Adrenal gland (tissue), 12 donors: Measurements from ENCODE around the gene ARPC4. TPM values are rescaled to one million over a fixed set of nuclear protein-coding genes. Genes with fewer than 3 reads are reported as not detected.
A peak's percentile ranks its signal among the peaks of the same experiment; 100 is the strongest.

Experiments
- DNase-seq, 7 donors: peaks; one replicate each; pipeline ENCODE4 v3.0.0-alpha.2; 2019 to 2020
- H3K27ac ChIP-seq, 5 donors: fragments of 200-600 bp; sonication (generic) in 4 of 5; 1 replicate in 3 of 5; 2 replicates in 2 of 5; pipeline versions ENCODE4 v1.5.1 to v1.8.0; 2016 to 2020; ENCODE audit warnings: mild to moderate bottlenecking in 1 of 5
- H3K27me3 ChIP-seq: fragments of 200-600 bp; 2 replicates; pipeline ENCODE4 v1.8.0; 2021
- H3K36me3 ChIP-seq, 2 donors: fragments of 200-600 bp; replicated peaks in 1 of 2; 1 replicate in 1 of 2; 2 replicates in 1 of 2; pipeline versions ENCODE4 v1.5.1 to v1.8.0; 2018 to 2022
- H3K4me1 ChIP-seq, 2 donors: fragments of 200-600 bp; replicated peaks in 1 of 2; 1 replicate in 1 of 2; 2 replicates in 1 of 2; pipeline versions ENCODE4 v1.5.1 to v1.8.0; 2018 to 2021
- H3K4me3 ChIP-seq, 4 donors: fragments of 200-600 bp; sonication (generic) in 3 of 4; one replicate each; pipeline ENCODE4 v1.5.1; 2016 to 2018
- H3K9me3 ChIP-seq, 3 donors: fragments of 200-600 bp; sonication (generic) in 1 of 3; replicated peaks in 1 of 3; 1 replicate in 2 of 3; 2 replicates in 1 of 3; pipeline versions ENCODE4 v1.5.1 to v1.8.0; 2016 to 2021
- POLR2A ChIP-seq, 2 donors: fragments of 450-650 bp; IDR thresholded peaks; one replicate each; pipeline ENCODE4 v1.6.1; 2017; ENCODE audit warnings: antibody characterized with exemption in 2 of 2, mild to moderate bottlenecking in 2 of 2, moderate library complexity in 1 of 2
- WGBS, 4 donors: extraction: QIAGEN DNeasy Blood & Tissue Kit in 2 of 4; methylation state at CpG; one replicate each; pipeline versions ENCODE4 v1.1.5 to v1.1.7; 2013 to 2017; 5-methylcytosine and 5-hydroxymethylcytosine counted together
- intact Hi-C, 2 donors: fragments of 100-400 bp; cut with DNase I; formaldehyde crosslinking; loops; one replicate each; pipeline versions ENCODE4 v1.14.1 to v1.15.0; 2022 to 2023
- polyA plus RNA-seq, 3 donors: library from polyadenylated mRNA; stranded (reverse); fragments of 200-250 nt in 2 of 3; fragments of 350-450 nt in 1 of 3; fragmentation: Illumina TruSeq in 1 of 3; extraction: RNeasy Lipid Tissue Mini Kit (QIAGEN cat#74804) in 1 of 3; gene quantifications; one replicate each; pipeline ENCODE4 v1.2.3, GENCODE V29; 2013 to 2014
- total RNA-seq, 9 donors: library from RNA; depleted of rRNA in 4 of 9; stranded (reverse); fragments of >200 nt in 4 of 9; fragments of 120-200 nt in 1 of 9; fragmentation: NEBNext Ultra II Directional in 1 of 9; extraction: Animal tissue kit (Norgen Biotek cat#: 25700) in 1 of 9; gene quantifications; one replicate each; pipeline versions ENCODE4 v1.1.0 to v1.2.4, GENCODE V29; 2013 to 2023
- TF ChIP-seq, protein P1 (sequence below), 6 experiments: fragments of 450-650 bp in 4 of 6; fragments of 200-600 bp in 2 of 6; sonication (generic) in 1 of 6; IDR thresholded peaks; 1 replicate in 5 of 6; 2 replicates in 1 of 6; pipeline versions ENCODE4 v1.5.1 to v1.8.0; 2016 to 2021; ENCODE audit warnings: antibody characterized with exemption in 6 of 6, mild to moderate bottlenecking in 2 of 6, moderate library complexity in 1 of 6
- donor health status: healthy with polysubstance abuse.
- donor health status: Bipolar disorder and iron deficiency.
- donor health status: DM: yes; HTN: yes; CAD: no.
- donor health status: DM: no; HTN: no; CAD: no.
- donor health status: DM: no; HTN: no; CAD: no.
- donor health status: DM: yes; HTN: yes; CAD: no.

The ARPC4 gene
- total and polyA plus RNA-seq, 12 donors: 75.8 to 249 (median 176) TPM

DNA sequence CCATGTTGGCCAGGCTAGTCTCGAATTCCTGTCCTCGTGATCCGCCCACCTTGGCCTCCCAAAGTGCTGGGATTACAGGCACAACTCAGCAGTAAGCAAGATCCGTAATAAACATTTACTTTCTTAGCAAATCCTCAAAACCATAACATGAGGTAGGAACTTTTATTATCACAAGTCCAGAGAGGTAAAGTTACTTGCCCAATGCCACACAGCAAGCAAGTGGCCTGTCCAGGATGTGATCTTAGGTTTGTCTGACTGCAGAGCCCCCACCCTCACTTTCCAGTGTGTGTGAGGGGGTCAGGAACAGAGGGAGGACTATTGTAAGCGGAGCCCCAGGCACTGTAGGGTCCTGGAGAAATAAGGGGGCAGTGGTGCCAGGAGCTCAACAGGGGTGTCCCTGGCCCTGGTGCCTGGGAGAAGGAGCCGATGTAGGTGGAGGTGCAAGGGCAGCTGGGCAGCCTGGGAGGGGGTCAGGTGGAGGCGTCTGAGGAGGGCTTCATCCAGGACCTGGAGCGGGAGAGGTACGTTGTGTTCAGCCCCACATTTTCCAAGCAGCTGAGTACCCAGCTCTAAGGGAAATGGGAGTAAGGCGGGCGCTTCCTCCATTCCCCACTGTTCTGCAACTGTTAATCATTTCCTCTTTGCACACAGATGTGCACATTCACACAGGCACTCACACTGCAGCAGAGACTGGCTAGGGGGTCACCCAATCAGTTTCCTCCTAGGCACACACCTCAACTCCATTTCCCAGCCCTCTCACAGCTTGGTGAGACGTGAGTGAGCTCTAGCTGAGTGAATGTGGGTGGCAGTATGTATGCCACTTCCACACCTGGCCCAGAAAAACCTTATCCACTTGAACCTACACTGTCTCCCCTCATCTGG, 45.1 kb downstream of the ARPC4 start:
- WGBS, 4 donors: 85 to 91% (median 85%) methylated on average over 12 of the region's 12 CpGs
- Histone ChIP-seq H3K4me1 (peaks cover 3 to 4% of the 10 kb centered on the region in 2 donors), H3K9me3 (no peaks in the 10 kb centered on the region), H3K4me3 (no peak overlapping the region), H3K27me3 (no peaks in the 10 kb centered on the region), H3K27ac (peak overlapping the region in 1 of 5 donors; percentile 24), H3K36me3 (peaks cover 0 to 38% of the 10 kb centered on the region in 2 donors)
- TF ChIP-seq, protein P1, sequence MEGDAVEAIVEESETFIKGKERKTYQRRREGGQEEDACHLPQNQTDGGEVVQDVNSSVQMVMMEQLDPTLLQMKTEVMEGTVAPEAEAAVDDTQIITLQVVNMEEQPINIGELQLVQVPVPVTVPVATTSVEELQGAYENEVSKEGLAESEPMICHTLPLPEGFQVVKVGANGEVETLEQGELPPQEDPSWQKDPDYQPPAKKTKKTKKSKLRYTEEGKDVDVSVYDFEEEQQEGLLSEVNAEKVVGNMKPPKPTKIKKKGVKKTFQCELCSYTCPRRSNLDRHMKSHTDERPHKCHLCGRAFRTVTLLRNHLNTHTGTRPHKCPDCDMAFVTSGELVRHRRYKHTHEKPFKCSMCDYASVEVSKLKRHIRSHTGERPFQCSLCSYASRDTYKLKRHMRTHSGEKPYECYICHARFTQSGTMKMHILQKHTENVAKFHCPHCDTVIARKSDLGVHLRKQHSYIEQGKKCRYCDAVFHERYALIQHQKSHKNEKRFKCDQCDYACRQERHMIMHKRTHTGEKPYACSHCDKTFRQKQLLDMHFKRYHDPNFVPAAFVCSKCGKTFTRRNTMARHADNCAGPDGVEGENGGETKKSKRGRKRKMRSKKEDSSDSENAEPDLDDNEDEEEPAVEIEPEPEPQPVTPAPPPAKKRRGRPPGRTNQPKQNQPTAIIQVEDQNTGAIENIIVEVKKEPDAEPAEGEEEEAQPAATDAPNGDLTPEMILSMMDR (IDR thresholded peaks at IDR 0.05): no peak
- no peak for TF ChIP-seq POLR2A (IDR thresholded peaks at IDR 0.05)
- intact Hi-C loops: no loop called here
- no peak for DNase-seq

DNA sequence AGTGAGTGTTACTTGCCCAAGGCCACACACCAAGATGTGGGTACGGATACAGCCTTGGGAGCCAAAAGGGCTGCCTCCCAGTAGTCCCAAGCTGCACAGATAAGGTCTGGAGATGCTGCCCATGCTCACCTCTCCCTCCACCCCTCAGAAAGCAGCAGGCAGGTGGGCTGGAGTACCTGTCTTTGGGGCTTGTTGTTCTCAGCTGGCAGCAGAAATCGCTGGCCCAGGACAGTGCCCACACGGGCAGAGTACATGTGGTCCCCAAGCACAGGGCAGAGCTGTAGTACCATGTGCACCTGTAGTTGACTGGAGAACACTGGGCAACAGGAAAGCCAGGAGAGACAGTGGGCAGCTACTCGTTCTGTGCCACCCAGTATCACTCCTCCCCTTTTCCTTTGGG, 46.0 kb downstream of the ARPC4 start:
- intact Hi-C loops: no loop called here
- TF ChIP-seq, protein P1 (IDR thresholded peaks at IDR 0.05): no peak
- TF ChIP-seq POLR2A (IDR thresholded peaks at IDR 0.05): no peak
- Histone ChIP-seq H3K27me3 (no peaks in the 10 kb centered on the region), H3K4me1 (peaks cover 7 to 8% of the 10 kb centered on the region in 2 donors), H3K4me3 (no peak overlapping the region), H3K36me3 (peaks cover 0 to 32% of the 10 kb centered on the region in 2 donors), H3K27ac (no peak overlapping the region), H3K9me3 (no peaks in the 10 kb centered on the region)
- DNase-seq: no peak
- WGBS, 4 donors: 71 to 76% (median 73%) methylated on average over 2 to 4 of the region's 4 CpGs

DNA sequence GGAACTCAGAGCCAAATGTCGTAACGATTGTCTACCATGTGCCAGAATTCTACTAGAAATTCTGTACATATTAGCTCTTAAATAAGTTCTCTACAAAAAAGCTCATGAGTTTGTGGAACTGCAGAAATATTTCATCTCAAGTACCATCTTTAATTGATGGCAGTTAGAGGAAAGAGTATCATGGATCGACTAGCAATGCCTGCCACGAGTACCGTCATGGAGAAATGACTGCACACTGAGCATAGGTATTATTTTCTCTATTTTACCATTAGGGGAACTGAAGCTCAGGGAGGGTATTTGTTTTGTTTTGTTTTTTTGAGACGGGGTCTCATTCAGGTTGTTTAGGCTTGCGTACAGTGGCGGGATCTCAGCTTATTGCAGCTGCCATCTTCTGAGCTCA, 48.1 kb downstream of the ARPC4 start:
- intact Hi-C loops: loop anchor here (5.0 to 10.0 kb wide), 2 partner anchors 81 to 304 kb away; partner anchors contain the start of gene VHL (in 1 of the 2)
- Histone ChIP-seq H3K4me1 (peaks cover 7 to 8% of the 10 kb centered on the region in 2 donors), H3K27me3 (no peaks in the 10 kb centered on the region), H3K4me3 (no peak overlapping the region), H3K9me3 (no peaks in the 10 kb centered on the region), H3K36me3 (peaks cover 0 to 28% of the 10 kb centered on the region in 2 donors), H3K27ac (no peak overlapping the region)
- TF ChIP-seq, protein P1 (IDR thresholded peaks at IDR 0.05): no peak
- no peak for TF ChIP-seq POLR2A (IDR thresholded peaks at IDR 0.05)
- no peak for DNase-seq
- WGBS, 4 donors: 83 to 85% (median 84%) methylated on average over 8 of the region's 8 CpGs

DNA sequence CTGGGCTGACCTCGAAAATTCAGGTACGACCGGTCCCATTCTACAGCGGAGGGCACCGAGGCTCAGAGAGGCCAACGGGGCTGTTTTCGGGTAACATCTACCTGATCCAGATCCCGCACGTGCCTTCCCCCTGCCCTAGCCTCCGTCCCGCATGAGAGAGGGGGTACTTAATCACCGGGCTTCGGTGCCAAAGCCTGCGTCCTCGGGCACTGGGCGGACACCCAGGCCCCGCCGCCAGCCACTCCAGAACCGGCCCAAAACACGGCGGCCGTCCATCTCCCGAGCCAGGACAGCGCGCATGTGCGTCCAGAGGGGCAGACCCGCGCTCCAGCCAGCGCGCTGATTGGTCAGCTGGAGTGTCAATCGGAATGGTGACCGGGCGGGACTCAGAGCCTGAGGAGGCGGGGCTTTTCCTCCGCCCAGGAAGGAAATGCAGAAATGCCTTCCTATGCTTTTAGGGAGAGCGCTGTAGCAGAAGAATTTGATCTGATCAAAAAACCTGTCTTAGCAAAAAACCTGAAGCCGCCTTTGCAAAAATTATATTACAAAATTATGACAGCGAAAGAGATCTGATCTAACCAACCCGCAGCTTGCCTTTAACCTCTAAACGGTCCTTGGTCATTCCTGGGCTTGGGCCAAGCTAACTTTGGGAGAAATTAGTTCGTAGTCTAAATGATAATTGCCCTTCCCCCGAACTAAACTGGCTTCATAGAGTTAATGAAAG, 51.0 kb downstream of the ARPC4 start, which contains the start of gene RPUSD3:
TSS of gene RPUSD3 (minus strand) at position 294 of the 724 bp plus-strand sequence. CDS start at position 276, 18 bp downstream.
- intact Hi-C loops: loop anchor here (5.0 to 10.0 kb wide), 2 partner anchors 78 to 301 kb away; partner anchors contain the start of gene VHL (in 1 of the 2)
- H3K9me3 ChIP-seq: no peaks in the 10 kb centered on the region
- TF ChIP-seq, protein P1 (IDR thresholded peaks at IDR 0.05): no peak
- peak in 1 of 2 donors; percentile 60 for TF ChIP-seq POLR2A (IDR thresholded peaks at IDR 0.05)
- H3K36me3 ChIP-seq: peaks cover 0 to 27% of the 10 kb centered on the region in 2 donors
- H3K27ac ChIP-seq: peak within 1 kb of the TSS in 4 of 5 donors; percentile 51 to 84 (median 79)
- DNase-seq: peak; percentile 98 to 99 (median 99)
- peak within 1 kb of the TSS; percentile 37 to 89 (median 62) for H3K4me3 ChIP-seq
- peaks cover 7 to 8% of the 10 kb centered on the region in 2 donors for H3K4me1 ChIP-seq
- no peaks in the 10 kb centered on the region for H3K27me3 ChIP-seq
- WGBS, 4 donors: 0 to 1% (median 0%) methylated on average over 7 to 42 of the region's 42 CpGs
